Measurements from ENCODE around the gene CCDC106.

CCDC106 gene

GRCh38 chr19:55674841-55675660, 27.0 kb downstream of the CCDC106 start, which contains the start of gene EPN1:
EPN1 (plus strand) TSS chr19:55675226; CDS start chr19:55678628, 3,402 bp downstream.
- peak within 1 kb of the TSS; percentile 87 for H3K4me3 ChIP-seq (ENCODE audit: low read length)
- DNase-seq (ENCODE audit: low read depth) = peak; percentile 95
- TF ChIP-seq CTCF (conservative IDR thresholded peaks at IDR 0.05; ENCODE audit: low read length) = no peak; the same call in 1 of the 2 replicates

DNA sequence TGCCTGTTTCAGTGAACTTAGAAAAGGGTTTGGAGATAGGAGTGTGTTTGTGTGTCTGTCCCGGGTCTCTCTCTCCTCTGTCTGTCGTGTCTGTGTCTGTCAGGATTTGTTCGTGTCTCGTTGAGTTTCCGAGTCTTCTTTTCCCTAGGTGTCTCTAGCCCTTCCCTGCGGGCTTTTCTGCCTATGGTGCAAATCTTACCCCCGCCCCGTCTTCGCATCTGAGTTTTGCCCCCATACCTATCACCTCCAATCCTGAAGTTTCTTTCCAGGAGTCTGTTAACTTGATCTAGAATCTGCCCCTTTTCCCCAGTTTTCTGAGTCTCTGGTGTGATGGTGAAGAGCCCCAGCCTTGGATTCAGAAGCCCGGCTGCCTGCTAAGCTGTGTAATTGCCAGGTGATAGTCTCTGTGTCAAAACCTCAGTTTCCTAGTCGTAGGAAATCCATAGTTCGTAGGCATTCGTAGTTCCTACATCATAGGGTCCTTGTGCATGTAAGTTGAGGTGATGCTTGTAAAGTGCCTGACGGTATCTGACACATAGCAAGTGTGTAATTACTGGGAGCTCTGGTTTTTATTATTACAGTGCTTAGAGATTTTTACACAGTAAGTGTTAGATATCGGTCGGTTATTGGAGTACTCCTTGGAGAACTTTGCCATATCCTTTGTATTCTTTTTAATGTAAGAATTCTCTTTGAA, 27.8 kb downstream of the CCDC106 start:
- no peak for DNase-seq (ENCODE audit: low read depth)
- no peak for TF ChIP-seq CTCF (conservative IDR thresholded peaks at IDR 0.05; ENCODE audit: low read length)
- H3K4me3 ChIP-seq (ENCODE audit: low read length) = peak overlapping the region; percentile 87

- peak overlapping the region; percentile 87 for H3K4me3 ChIP-seq (ENCODE audit: low read length)
- peak; percentile 21; the same call in 1 of the 2 replicates for TF ChIP-seq CTCF (conservative IDR thresholded peaks at IDR 0.05; ENCODE audit: low read length)
- peak; percentile 22 for DNase-seq (ENCODE audit: low read depth)
These were observed 28.4 kb downstream of the CCDC106 start for GRCh38 chr19:55676383-55676782.

DNA sequence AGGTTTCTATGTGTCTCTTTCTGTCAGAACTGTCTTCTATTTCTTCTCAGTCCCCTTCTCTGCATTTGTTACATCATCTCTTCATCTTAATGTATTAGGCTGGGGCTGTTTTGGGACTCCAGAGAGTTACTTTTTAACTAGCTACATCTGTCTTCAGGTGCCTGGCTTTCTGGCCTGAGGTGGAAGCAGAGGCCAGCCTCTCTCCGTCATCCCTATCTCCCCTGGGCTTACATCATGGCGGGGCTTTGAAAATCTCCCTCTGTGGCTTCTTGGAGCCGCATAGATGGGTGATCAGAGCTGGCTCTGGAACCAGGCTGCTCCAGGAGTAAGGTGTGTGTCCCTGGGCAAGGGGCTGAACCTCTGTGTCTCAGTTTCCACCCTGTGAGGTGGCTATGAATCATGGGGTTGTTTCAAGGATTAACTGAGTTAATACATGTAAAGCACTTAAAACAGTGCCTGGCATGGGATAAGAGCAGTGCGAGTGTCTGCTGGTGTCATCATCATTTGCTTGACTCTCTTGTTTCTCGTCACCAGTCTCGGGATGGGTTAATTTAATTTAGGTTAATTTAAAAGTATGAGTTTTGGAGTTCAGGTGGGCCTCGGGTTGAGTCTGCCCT, 29.0 kb downstream of the CCDC106 start:
- DNase-seq (ENCODE audit: low read depth) = no peak
- H3K4me3 ChIP-seq (ENCODE audit: low read length) = peak overlapping the region; percentile 87; the same call in 1 of the 2 replicates
- no peak for TF ChIP-seq CTCF (conservative IDR thresholded peaks at IDR 0.05; ENCODE audit: low read length)

DNA sequence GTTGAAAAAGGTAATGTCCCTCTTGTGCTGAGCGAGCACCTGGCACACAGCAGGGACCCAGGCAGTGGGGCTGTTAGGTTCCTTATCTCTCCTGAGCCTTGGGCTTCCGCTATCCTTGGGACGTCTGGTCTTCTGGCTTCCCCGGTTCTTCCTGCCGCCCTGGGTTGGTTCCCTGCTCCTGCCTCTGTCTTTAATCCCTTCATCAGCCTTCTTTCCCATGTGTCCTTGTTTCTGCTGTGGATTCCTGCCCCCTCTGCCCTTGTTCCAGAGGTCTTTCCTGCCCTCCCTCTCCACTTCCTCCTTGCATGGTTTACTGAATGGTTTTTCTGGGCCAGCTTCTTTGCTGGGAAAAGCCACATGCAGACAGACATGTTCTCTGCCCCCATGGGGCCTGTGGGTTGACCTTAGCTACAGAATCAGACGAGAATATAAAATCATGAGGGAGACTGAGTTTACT, 29.6 kb downstream of the CCDC106 start:
- TF ChIP-seq CTCF (conservative IDR thresholded peaks at IDR 0.05; ENCODE audit: low read length) = no peak
- DNase-seq (ENCODE audit: low read depth) = no peak
- no peak overlapping the region for H3K4me3 ChIP-seq (ENCODE audit: low read length)

DNA sequence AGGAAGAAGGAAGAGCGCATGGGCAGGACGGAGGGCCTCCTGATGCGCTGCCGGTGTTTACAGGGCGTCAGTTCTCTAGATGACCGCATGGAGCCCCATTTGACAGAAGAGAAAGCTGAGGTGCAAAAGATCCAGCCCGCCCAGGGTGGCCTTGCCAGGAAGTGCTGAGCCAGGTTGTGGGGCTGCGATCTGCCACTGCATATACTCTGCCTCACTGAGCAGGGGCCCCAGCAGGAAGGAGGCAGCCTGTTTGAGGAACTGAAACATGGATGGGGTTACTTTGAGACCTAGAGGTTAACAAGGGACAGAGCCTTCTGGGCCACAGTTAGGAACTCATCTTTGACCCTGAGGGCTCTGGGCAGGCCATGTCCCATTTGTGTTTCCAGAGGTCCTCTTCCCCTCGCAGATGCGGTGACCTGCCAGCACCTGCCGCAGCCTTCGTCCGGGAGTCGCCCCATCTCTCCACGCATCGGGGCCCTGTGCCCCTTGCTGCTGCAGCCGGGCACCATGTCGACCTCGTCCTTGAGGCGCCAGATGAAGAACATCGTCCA, 30.2 kb downstream of the CCDC106 start:
- no peak overlapping the region for H3K4me3 ChIP-seq (ENCODE audit: low read length)
- no peak for TF ChIP-seq CTCF (conservative IDR thresholded peaks at IDR 0.05; ENCODE audit: low read length)
- DNase-seq (ENCODE audit: low read depth) = no peak

Data from AG10803 (cell line).